GM23338 (cell line): Measurements from ENCODE around the gene NOP16. TPM values are rescaled to one million over a fixed set of nuclear protein-coding genes. Genes with fewer than 3 reads are reported as not detected.

ENCODE experiments used
- ATAC-seq: fragments of 200-7000 bp; cut with Tn5 transposase; 3 replicates; pipeline ENCODE4 v1.9.1; 2020
- DNase-seq: peaks from one replicate; pipeline ENCODE4 v3.0.0-alpha.2; 2015; ENCODE audit warnings: low spot score
- H2AFZ ChIP-seq: fragments of 200-600 bp; sonication (generic); 2 replicates; pipeline ENCODE4 v1.8.0; 2016; ENCODE audit warnings: antibody characterized with exemption, mild to moderate bottlenecking, moderate library complexity
- H3F3A ChIP-seq: fragments of 200-600 bp; sonication (generic); replicated peaks from 2 replicates; pipeline ENCODE4 v1.8.0; 2017; ENCODE audit warnings: antibody characterized with exemption, mixed run types, low read depth
- H3K27ac ChIP-seq: fragments of 200-600 bp; sonication (generic); 2 replicates; pipeline ENCODE4 v1.6.1; 2016; ENCODE audit warnings: low read depth
- H3K27me3 ChIP-seq: fragments of 200-600 bp; sonication (generic); 2 replicates; pipeline ENCODE4 v1.8.0; 2016; ENCODE audit warnings: mild to moderate bottlenecking, mixed run types, moderate library complexity; ENCODE audit not compliant: insufficient read depth
- H3K36me3 ChIP-seq: fragments of 200-600 bp; sonication (generic); 2 replicates; pipeline ENCODE4 v1.8.0; 2016; ENCODE audit warnings: mild to moderate bottlenecking; ENCODE audit not compliant: insufficient read depth
- H3K4me1 ChIP-seq: fragments of 200-600 bp; sonication (generic); 2 replicates; pipeline ENCODE4 v1.8.0; 2016; ENCODE audit warnings: mild to moderate bottlenecking, moderate library complexity; ENCODE audit not compliant: insufficient read depth
- H3K4me2 ChIP-seq: fragments of 200-600 bp; sonication (generic); 2 replicates; pipeline ENCODE4 v1.7.1; 2017; ENCODE audit warnings: mixed run types
- H3K4me3 ChIP-seq: fragments of 200-600 bp; sonication (generic); 2 replicates; pipeline ENCODE4 v1.6.1; 2016; ENCODE audit warnings: mixed run types
- H3K79me2 ChIP-seq: fragments of 200-600 bp; sonication (generic); replicated peaks from 2 replicates; pipeline ENCODE4 v1.8.0; 2017; ENCODE audit warnings: mild to moderate bottlenecking; ENCODE audit not compliant: insufficient read depth
- H3K9me2 ChIP-seq: fragments of 200-600 bp; sonication (generic); 2 replicates; pipeline ENCODE4 v1.8.0; 2017; ENCODE audit not compliant: insufficient read depth
- H4K20me1 ChIP-seq: fragments of 200-600 bp; sonication (generic); replicated peaks from 2 replicates; pipeline ENCODE4 v1.8.0; 2017; ENCODE audit warnings: mild to moderate bottlenecking; ENCODE audit not compliant: insufficient read depth
- H3K27ac Mint-ChIP-seq: 2 replicates; pipeline ENCODE4 v1.8.0; 2020; ENCODE audit warnings: inconsistent platforms, mild to moderate bottlenecking, moderate library complexity, mixed read lengths
- H3K27me3 Mint-ChIP-seq: 3 replicates; pipeline ENCODE4 v1.8.0; 2022; ENCODE audit warnings: low read depth, mild to moderate bottlenecking, moderate library complexity, mixed read lengths, inconsistent platforms; ENCODE audit not compliant: insufficient read depth, poor library complexity
- H3K36me3 Mint-ChIP-seq: 3 replicates; pipeline ENCODE4 v1.8.0; 2021; ENCODE audit warnings: low read depth, mild to moderate bottlenecking, inconsistent platforms, moderate library complexity, mixed read lengths
- H3K4me1 Mint-ChIP-seq: 3 replicates; pipeline ENCODE4 v1.8.0; 2020; ENCODE audit warnings: mild to moderate bottlenecking, inconsistent platforms, mixed read lengths
- H3K4me3 Mint-ChIP-seq: 3 replicates; pipeline ENCODE4 v1.8.0; 2021; ENCODE audit warnings: moderate library complexity, mild to moderate bottlenecking, inconsistent platforms, mixed read lengths
- H3K9me3 Mint-ChIP-seq: 3 replicates; pipeline ENCODE4 v1.8.0; 2020; ENCODE audit warnings: moderate library complexity, mild to moderate bottlenecking, inconsistent platforms, mixed read lengths
- CREB1 ChIP-seq: fragments of 250-450 bp; sonication (Bioruptor Pico); IDR thresholded peaks from 2 replicates; pipeline ENCODE4 v1.5.0; 2020; ENCODE audit warnings: low read depth, mild to moderate bottlenecking, moderate library complexity
- CTCF ChIP-seq, 2 experiments: fragments of 200-600 bp in 1 of 2; sonication (generic) in 1 of 2; conservative IDR thresholded peaks; 2 replicates each; pipeline versions ENCODE4 v1.5.1 to v1.6.1; 2016 to 2017; ENCODE audit warnings: antibody characterized with exemption in 2 of 2, low read depth in 2 of 2, mild to moderate bottlenecking in 2 of 2, moderate library complexity in 1 of 2
- ETS1 ChIP-seq: IDR thresholded peaks from 2 replicates; pipeline ENCODE4 v1.6.1; 2016; ENCODE audit warnings: antibody characterized with exemption
- EZH2 ChIP-seq: fragments of 200-600 bp; sonication (generic); IDR thresholded peaks from one replicate; pipeline ENCODE4 v1.8.0; 2017; ENCODE audit warnings: antibody characterized with exemption, mild to moderate bottlenecking, low read depth; ENCODE audit not compliant: unreplicated experiment
- EZH2phosphoT487 ChIP-seq: fragments of 200-600 bp; sonication (generic); IDR thresholded peaks from one replicate; pipeline ENCODE4 v1.8.1; 2018; ENCODE audit warnings: antibody characterized with exemption; ENCODE audit not compliant: unreplicated experiment
- JUNB ChIP-seq: IDR thresholded peaks from one replicate; pipeline ENCODE4 v1.6.1; 2016; ENCODE audit warnings: antibody characterized with exemption; ENCODE audit not compliant: unreplicated experiment
- NANOG ChIP-seq: IDR thresholded peaks from 2 replicates; pipeline ENCODE4 v1.6.1; 2016; ENCODE audit warnings: antibody characterized with exemption, borderline replicate concordance
- POLR2AphosphoS5 ChIP-seq: IDR thresholded peaks from 2 replicates; pipeline ENCODE4 v1.6.1; 2016; ENCODE audit warnings: antibody characterized with exemption, low read depth
- REST ChIP-seq: IDR thresholded peaks from one replicate; pipeline ENCODE4 v1.6.1; 2018; ENCODE audit warnings: antibody characterized with exemption; ENCODE audit not compliant: unreplicated experiment
- ZNF114 ChIP-seq: fragments of 250-450 bp; sonication (Bioruptor Pico); IDR thresholded peaks from 2 replicates; pipeline ENCODE4 v1.5.0; 2020; ENCODE audit warnings: mild to moderate bottlenecking, moderate library complexity
- ZNF462 ChIP-seq: fragments of 250-450 bp; sonication (Bioruptor Pico); IDR thresholded peaks from 2 replicates; pipeline ENCODE4 v1.5.0; 2020; ENCODE audit warnings: mild to moderate bottlenecking, moderate library complexity
- polyA plus RNA-seq: library from polyadenylated mRNA; unstranded; fragments of >200 nt; fragmentation: Nextera tagmentation; extraction: Ambion mirVana; gene quantifications from 2 replicates; pipeline ENCODE4 v1.2.1, GENCODE V29; 2016
- total RNA-seq: library from RNA; depleted of rRNA; stranded (reverse); fragments of >200 nt; shearing (Covaris generic); gene quantifications from 2 replicates; pipeline ENCODE4 v1.2.3, GENCODE V29; 2014

Gene NOP16
- total and polyA plus RNA-seq, 2 experiments from 2014 or later: 43.4 to 181 TPM

GRCh38 chr5:176412517-176413254 lies 24.3 kb upstream of the NOP16 start:
- DNase-seq (no peak), ATAC-seq (no peak)
- TF ChIP-seq NANOG (no peak), REST (no peak), EZH2phosphoT487 (no peak), POLR2AphosphoS5 (no peak), ZNF462 (CRISPR knock-in tag) (no peak), CTCF (conservative IDR thresholded peaks at IDR 0.05; ENCODE audit: low read depth in 2 of 2) (no peak), ETS1 (no peak), JUNB (no peak), EZH2 (no peak), CREB1 (CRISPR knock-in tag) (no peak), ZNF114 (CRISPR knock-in tag) (no peak)
- H3K4me1 Mint-ChIP-seq: 0 out of 3 replicates have a peak, but pooled peaks cover 3% of the 10 kb centered on the region
- no peak overlapping the region for H3K27ac Mint-ChIP-seq
- no peaks in the 10 kb centered on the region for H3K36me3 ChIP-seq
- no peak overlapping the region for H3K4me2 ChIP-seq
- no peaks in the 10 kb centered on the region for H3K36me3 Mint-ChIP-seq
- H3K27ac ChIP-seq: no peak overlapping the region
- H3K27me3 ChIP-seq: peaks cover 24% of the 10 kb centered on the region
- H3K79me2 ChIP-seq: no peaks in the 10 kb centered on the region
- H3K9me3 Mint-ChIP-seq: peaks cover 8% of the 10 kb centered on the region
- H2AFZ ChIP-seq: no peak overlapping the region
- H3K4me3 Mint-ChIP-seq: no peak overlapping the region
- 0 out of 2 replicates have a peak, but pooled peaks cover 3% of the 10 kb centered on the region for H3K4me1 ChIP-seq
- 0 out of 2 replicates have a peak, but pooled peaks cover 4% of the 10 kb centered on the region for H3F3A ChIP-seq
- H3K27me3 Mint-ChIP-seq: peaks cover 10% of the 10 kb centered on the region
- 0 out of 2 replicates have a peak, but pooled peaks cover 2% of the 10 kb centered on the region for H3K9me2 ChIP-seq
- peaks cover 10% of the 10 kb centered on the region for H4K20me1 ChIP-seq
- no peak overlapping the region for H3K4me3 ChIP-seq
